Calu3 (cell line): ENCODE results near the gene AHI1. TPM values are rescaled to one million over a fixed set of nuclear protein-coding genes. Genes with fewer than 3 reads are reported as not detected.

Experiments
- BruUV-seq: library from RNA; stranded (reverse); fragments of 400-500 nt; replicated peaks from 2 replicates; lab custom pipeline; 2021; lab: Mats Ljungman, UMichigan
- CTCF ChIA-PET: fragments of 300-600 bp; sonication (Branson Sonifier 250); formaldehyde crosslinking; loops from one replicate; lab custom pipeline; 2022; ENCODE audit warnings: antibody characterized with exemption; lab: Charles Lee
- DNase-seq: peaks from one replicate; pipeline ENCODE4 v3.0.0; 2022
- H3K27ac Mint-ChIP-seq: one replicate; pipeline ENCODE4 v1.8.0; 2022; ENCODE audit warnings: mixed read lengths; ENCODE audit not compliant: unreplicated experiment
- H3K27me3 Mint-ChIP-seq: one replicate; pipeline ENCODE4 v1.8.0; 2022; ENCODE audit warnings: mixed read lengths; ENCODE audit not compliant: unreplicated experiment
- H3K36me3 Mint-ChIP-seq: one replicate; pipeline ENCODE4 v1.8.0; 2022; ENCODE audit warnings: mild to moderate bottlenecking, moderate library complexity, mixed read lengths; ENCODE audit not compliant: insufficient read depth, unreplicated experiment
- H3K4me1 Mint-ChIP-seq: one replicate; pipeline ENCODE4 v1.8.0; 2022; ENCODE audit warnings: mild to moderate bottlenecking, low read depth, mixed read lengths; ENCODE audit not compliant: unreplicated experiment
- H3K4me3 Mint-ChIP-seq: one replicate; pipeline ENCODE4 v1.8.0; 2022; ENCODE audit warnings: mild to moderate bottlenecking, low read depth, moderate library complexity, mixed read lengths; ENCODE audit not compliant: unreplicated experiment
- H3K9me3 Mint-ChIP-seq: one replicate; pipeline ENCODE4 v1.8.0; 2022; ENCODE audit warnings: low read depth, mixed read lengths; ENCODE audit not compliant: unreplicated experiment
- intact Hi-C: fragments of 100-400 bp; cut with micrococcal nuclease; formaldehyde crosslinking; loops from one replicate; pipeline ENCODE4 v1.10.0; 2022; ENCODE audit not compliant: unreplicated experiment
- total RNA-seq: library from RNA; stranded (reverse); gene quantifications from 2 replicates; pipeline ENCODE4 v1.2.3, GENCODE V29; 2022
- TF ChIP-seq, protein P1 (sequence below): fragments of 200-600 bp; IDR thresholded peaks from one replicate; pipeline ENCODE4 v1.8.0; 2022; ENCODE audit warnings: antibody characterized with exemption; ENCODE audit not compliant: unreplicated experiment

The AHI1 gene
- total RNA-seq, 1 experiment from 2014 or later: 18.0 TPM

DNA sequence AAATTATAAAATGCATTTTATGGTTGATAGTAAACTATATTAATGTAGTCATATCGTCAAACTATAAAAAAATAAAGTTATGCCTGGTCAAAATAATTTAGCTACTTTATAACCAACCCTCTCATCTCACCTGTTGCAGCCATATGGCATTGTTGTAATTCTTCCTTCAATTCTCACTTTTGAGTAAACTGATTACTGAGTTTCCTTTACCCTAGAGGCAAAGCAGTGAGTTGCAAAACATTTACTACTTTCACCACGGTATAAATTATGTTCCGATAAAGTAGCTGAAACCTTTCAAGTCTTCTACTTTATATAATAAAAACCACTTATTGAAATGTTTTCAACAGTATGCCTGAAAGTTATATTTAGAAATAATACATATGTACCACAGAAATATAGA, 113.8 kb downstream of the AHI1 start:
- H3K9me3 Mint-ChIP-seq: no peaks in the 10 kb centered on the region
- no peak for DNase-seq
- intact Hi-C loops: no loop called here
- H3K4me1 Mint-ChIP-seq: no peaks in the 10 kb centered on the region
- BruUV-seq: no TSS peak
- no peak overlapping the region for H3K27ac Mint-ChIP-seq
- H3K36me3 Mint-ChIP-seq: no peaks in the 10 kb centered on the region
- no peaks in the 10 kb centered on the region for H3K27me3 Mint-ChIP-seq
- no peak overlapping the region for H3K4me3 Mint-ChIP-seq
- CTCF ChIA-PET: no interaction called here
- TF ChIP-seq, protein P1, sequence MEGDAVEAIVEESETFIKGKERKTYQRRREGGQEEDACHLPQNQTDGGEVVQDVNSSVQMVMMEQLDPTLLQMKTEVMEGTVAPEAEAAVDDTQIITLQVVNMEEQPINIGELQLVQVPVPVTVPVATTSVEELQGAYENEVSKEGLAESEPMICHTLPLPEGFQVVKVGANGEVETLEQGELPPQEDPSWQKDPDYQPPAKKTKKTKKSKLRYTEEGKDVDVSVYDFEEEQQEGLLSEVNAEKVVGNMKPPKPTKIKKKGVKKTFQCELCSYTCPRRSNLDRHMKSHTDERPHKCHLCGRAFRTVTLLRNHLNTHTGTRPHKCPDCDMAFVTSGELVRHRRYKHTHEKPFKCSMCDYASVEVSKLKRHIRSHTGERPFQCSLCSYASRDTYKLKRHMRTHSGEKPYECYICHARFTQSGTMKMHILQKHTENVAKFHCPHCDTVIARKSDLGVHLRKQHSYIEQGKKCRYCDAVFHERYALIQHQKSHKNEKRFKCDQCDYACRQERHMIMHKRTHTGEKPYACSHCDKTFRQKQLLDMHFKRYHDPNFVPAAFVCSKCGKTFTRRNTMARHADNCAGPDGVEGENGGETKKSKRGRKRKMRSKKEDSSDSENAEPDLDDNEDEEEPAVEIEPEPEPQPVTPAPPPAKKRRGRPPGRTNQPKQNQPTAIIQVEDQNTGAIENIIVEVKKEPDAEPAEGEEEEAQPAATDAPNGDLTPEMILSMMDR: no peak

DNA sequence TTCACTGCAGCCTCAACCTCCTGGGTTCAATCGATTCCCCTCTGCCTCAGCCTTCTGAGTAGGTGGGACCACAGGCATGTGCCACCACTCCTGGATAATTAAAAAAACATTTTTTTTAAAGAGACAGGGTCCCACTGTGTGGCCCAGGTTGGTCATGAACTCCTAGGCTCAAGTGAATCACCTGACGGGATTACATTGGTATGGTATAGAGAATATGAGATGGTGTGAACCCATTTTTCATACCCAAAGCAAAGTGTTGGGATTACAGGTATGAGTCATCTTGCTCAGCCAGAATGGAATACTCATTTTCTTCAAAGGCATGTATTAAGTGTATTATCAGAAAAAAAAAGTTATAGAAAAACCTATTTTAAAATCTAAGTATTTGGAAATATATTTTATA, 114.2 kb downstream of the AHI1 start:
- H3K9me3 Mint-ChIP-seq: no peaks in the 10 kb centered on the region
- intact Hi-C loops: no loop called here
- TF ChIP-seq, protein P1: no peak
- H3K27ac Mint-ChIP-seq: no peak overlapping the region
- no peaks in the 10 kb centered on the region for H3K36me3 Mint-ChIP-seq
- CTCF ChIA-PET: no interaction called here
- BruUV-seq: no TSS peak
- H3K27me3 Mint-ChIP-seq: no peaks in the 10 kb centered on the region
- DNase-seq: no peak
- H3K4me3 Mint-ChIP-seq: no peak overlapping the region
- H3K4me1 Mint-ChIP-seq: no peaks in the 10 kb centered on the region

DNA sequence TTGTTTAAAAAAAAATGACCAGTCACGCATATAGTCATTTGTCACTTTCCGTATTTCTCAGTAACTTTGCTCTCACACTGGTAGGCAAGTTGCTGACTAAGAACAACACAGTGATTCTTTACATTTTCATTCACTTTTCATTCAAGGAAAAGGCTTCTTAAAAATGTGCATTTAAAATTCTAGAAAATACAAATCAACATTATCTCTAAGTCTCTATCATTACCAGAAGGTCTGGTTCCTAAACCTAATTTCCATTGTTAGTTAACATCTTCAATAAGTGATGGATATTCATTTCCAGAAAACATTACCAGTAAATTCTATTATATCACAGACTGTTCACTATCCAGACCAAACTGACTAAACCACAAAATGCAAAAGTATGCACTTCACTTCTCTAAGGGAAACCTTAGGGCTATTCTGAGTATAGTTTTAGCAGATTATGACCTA, 115.3 kb downstream of the AHI1 start:
- no peaks in the 10 kb centered on the region for H3K36me3 Mint-ChIP-seq
- H3K4me1 Mint-ChIP-seq: no peaks in the 10 kb centered on the region
- TF ChIP-seq, protein P1: no peak
- H3K9me3 Mint-ChIP-seq: no peaks in the 10 kb centered on the region
- DNase-seq: no peak
- no peak overlapping the region for H3K27ac Mint-ChIP-seq
- intact Hi-C loops: no loop called here
- H3K27me3 Mint-ChIP-seq: no peaks in the 10 kb centered on the region
- no peak overlapping the region for H3K4me3 Mint-ChIP-seq
- BruUV-seq: no TSS peak
- CTCF ChIA-PET: no interaction called here

DNA sequence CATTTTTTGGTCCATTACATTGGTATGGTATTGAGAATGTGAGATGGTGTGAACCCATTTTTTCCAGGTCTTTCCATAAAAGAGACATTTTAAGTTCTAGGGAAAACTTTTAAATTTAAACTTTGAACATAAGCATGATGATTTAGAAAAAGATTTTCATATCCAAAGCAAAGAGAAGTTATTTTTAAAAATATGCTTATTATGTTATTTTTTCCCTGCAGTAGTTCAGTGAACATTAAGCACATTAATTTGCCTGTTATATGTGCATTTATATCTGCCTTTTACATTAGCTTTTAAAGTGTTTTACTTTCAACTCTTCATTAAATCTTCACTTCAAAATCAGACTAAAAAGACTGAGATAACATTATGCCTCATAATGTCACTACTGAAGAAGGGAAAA, 116.7 kb downstream of the AHI1 start:
- no TSS peak for BruUV-seq
- H3K36me3 Mint-ChIP-seq: no peaks in the 10 kb centered on the region
- H3K27me3 Mint-ChIP-seq: no peaks in the 10 kb centered on the region
- TF ChIP-seq, protein P1: no peak
- H3K27ac Mint-ChIP-seq: no peak overlapping the region
- H3K9me3 Mint-ChIP-seq: no peaks in the 10 kb centered on the region
- CTCF ChIA-PET: no interaction called here
- H3K4me1 Mint-ChIP-seq: no peaks in the 10 kb centered on the region
- H3K4me3 Mint-ChIP-seq: no peak overlapping the region
- intact Hi-C loops: no loop called here
- DNase-seq: no peak
